NCI-H345 treated with DMSO at 0.1 percent for 48 hours (cell line): Measurements from ENCODE around the gene SLC22A15.
"Not testable (repeated sequence)": the region's sequence is repeated elsewhere in the genome, so short reads cannot be mapped to it uniquely, and the experiment has no call there.

Source experiments
- DNase-seq: peaks from one replicate; lab custom pipeline; 2025; ENCODE audit not compliant: unreplicated experiment; lab: John Stamatoyannopoulos, UW

Gene SLC22A15

DNA sequence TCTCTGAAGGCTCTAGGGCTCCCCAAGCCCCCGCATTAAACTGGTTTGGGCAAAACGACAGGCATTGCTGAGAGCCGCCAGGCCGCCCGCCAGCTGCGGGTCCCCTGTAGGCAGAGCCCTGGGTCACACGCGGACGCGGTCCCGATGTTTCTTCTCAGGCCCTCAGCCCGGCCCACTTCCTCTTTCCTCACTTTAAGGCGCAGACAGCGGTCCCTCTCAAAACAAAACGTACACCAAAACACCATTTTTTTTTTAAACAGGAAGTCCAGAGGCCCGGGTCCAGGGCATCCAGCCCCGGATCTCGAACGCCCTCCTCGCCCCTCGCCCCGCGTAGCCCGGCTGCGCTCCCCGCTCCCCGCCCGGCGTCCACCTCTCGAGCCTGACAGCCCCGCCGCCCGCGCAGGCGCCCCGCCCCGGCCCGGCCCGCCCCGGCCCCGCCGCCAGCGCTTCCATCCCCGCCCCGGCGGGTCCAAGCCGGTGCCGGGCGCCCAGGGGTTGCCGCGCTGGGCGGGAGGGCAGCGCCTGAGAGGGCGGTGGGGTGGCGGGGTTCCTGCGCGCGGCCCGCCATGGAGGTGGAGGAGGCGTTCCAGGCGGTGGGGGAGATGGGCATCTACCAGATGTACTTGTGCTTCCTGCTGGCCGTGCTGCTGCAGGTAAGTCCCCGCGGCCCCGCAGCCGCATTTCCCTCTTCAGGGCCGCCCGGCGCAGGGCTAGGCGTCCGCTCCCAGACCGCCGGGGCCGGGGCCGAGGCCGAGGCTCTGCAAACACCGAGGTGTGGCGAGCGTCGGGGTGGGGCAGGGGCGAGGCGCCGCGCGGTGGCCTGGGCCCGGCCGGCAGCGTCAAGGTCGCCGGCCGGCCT is at the start of gene SLC22A15:
Gene SLC22A15, plus strand, starts transcription at position 452 of the 859 bp plus-strand sequence. Its CDS starts 115 bp downstream, at position 567.
- peak; percentile 3 for DNase-seq

- DNase-seq: no peak
Measured at GRCh38 chr1:115927971-115928370, 48.3 kb upstream of the SLC22A15 start.

GRCh38 chr1:115929881-115930280 is 46.4 kb upstream of the SLC22A15 start:
- no peak for DNase-seq

GRCh38 chr1:115933625-115934024 is 42.7 kb upstream of the SLC22A15 start:
- DNase-seq: no peak

GRCh38 chr1:115939455-115939854 is 36.9 kb upstream of the SLC22A15 start:
- no peak for DNase-seq

- DNase-seq: no peak
Measured at GRCh38 chr1:115946116-115946515, 30.2 kb upstream of the SLC22A15 start.

DNA sequence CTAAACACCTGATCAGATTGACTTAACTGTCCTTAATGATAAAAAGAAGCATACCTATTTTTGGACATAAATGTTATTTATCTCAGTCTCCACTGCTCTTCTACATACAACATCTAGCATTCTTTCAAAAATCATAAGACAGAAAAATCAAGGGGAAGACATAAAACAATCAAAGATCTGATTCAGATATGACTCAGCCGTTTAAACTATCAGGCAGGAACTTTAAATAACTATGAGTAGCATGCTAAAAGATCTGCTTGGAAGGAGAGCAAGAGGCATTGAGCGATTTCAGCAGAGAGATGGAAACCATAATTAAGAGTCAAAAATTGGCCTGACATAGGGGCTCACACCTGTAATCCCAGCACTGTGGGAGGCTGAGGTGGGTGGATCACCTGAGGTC is 27.2 kb upstream of the SLC22A15 start:
- no peak for DNase-seq

GRCh38 chr1:115951560-115951959 is 24.8 kb upstream of the SLC22A15 start:
- no peak for DNase-seq

- no peak for DNase-seq
Measured at GRCh38 chr1:115952547-115952946, 23.8 kb upstream of the SLC22A15 start.

DNA sequence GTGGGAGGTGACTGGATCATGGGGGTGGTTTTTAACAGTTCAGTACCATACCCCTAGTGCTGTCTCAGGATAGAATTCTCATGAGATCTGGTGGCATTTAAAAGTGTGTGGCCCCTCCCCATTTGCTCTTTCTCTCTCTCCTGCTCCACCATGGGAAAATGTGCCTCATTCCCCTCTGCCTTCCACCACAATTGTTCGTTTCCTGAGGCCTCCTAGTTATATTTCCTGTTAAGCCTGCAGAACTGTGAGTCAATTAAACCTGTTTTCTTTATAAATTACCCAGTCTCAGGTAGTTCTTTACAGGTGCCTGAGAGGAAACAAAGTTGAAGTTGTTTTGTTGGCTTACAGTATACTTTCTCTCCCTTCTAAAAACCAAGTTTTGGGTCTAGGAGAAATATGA is 23.1 kb upstream of the SLC22A15 start:
- DNase-seq: no peak

- no peak for DNase-seq
Measured at GRCh38 chr1:115954684-115955083, 21.6 kb upstream of the SLC22A15 start.

DNA sequence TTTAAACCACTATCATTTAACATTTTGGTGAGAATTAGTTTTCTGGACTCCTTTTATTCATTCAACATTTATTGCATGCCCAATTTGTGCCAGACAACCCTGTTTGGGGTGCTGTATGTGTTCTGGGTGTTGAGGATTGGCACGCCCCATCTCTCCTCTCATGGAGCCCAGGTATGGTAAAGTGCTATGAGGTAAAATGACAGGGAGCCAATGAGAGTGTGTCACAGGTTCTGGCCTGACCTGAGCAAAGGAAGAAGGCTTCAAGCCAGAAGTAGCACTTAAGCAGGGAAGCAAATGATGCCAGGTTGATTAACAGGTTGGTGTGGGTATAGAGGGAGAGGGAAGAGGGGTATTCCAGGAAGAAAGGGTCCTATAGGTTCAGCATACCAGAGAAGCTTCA is 21.1 kb upstream of the SLC22A15 start:
- no peak for DNase-seq

- no peak for DNase-seq
Measured at GRCh38 chr1:115958866-115959265, 17.4 kb upstream of the SLC22A15 start.

DNA sequence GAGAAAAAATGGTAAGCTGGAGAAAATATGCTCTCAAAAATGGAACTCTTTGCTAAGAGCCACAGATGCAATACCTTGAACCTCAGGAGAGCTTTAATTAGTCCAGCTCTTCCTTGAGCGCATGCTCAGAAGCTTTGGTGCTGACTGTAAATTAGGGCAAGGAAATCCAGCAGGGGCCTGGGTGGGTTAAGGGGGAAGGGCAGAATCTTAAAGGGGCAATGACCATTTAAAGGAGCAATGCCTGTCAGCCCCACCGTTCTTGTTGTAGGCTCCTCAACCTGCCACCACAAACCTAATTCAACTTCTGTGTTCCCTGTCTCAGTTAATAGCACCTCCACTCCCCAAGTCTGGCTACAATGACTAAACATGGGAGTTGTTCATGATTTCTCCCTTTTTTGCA is 6.8 kb upstream of the SLC22A15 start:
- no peak for DNase-seq

- DNase-seq: not testable (repeated sequence)
Measured at GRCh38 chr1:115971778-115972177, 4.5 kb upstream of the SLC22A15 start.

DNA sequence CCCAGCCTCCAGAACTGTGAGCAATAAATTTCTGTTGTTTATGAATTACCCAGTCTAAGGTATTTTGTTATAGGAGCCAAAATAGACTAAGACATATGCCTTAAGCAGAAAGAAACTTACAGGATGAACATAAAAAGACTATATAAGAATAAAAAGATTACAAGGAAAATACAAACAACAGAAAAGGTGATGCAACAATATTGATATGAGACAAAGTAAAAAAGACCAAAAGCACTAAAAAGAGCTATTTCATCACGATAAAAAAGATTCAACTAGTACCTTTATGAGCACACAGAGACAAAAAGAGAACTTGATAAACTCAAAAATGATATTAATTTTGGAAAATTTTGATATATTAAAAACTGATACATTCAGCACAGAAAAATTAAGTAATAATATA is 3.2 kb upstream of the SLC22A15 start:
- no peak for DNase-seq

- DNase-seq: no peak
Measured at GRCh38 chr1:115975569-115976061, 698 bp upstream of the SLC22A15 start.

DNA sequence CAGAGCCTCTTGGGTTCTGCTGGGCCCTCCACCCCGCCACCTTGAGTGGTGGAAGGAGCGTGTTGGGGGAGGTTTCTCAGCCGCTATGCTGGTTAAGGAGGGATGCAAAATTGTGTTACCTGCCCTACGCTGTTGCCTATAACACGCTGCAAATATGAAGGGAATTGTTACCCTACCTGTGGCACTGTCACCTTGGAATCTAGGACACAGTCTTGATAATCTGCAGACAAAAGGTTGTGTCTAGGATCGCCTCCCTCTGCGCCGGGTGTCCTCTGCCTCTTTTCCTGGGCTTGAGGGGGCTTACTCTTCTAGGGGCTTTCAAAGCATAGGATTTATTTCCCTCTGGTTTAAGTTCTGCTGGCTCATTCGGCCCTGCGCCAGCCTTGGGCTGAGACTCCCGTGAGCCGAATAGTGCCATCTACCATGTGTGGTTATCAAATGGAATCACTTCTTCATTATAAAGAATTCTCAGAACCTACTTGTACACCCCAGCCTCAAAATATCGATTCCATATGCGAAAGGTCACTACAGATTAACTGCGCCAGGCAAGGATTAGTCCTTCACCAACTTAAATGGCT is 697 bp downstream of the SLC22A15 start:
- no peak for DNase-seq

- no peak for DNase-seq
Measured at GRCh38 chr1:115977499-115978258, 1.4 kb downstream of the SLC22A15 start.

- DNase-seq: no peak
Measured at GRCh38 chr1:115978292-115978941, 2.1 kb downstream of the SLC22A15 start.

GRCh38 chr1:115980156-115980555 is 3.8 kb downstream of the SLC22A15 start:
- no peak for DNase-seq
